ENCODE data around the gene DAZL. TPM values are rescaled to one million over a fixed set of nuclear protein-coding genes. Genes with fewer than 3 reads are reported as not detected.

Gene DAZL
- total RNA-seq (not detected in 2 replicates), polyA plus RNA-seq (0.04 TPM in 1 of 2 replicates, not detected in the other)

GRCh38 chr3:16604887-16605602 lies at the start of gene DAZL:
TSS of gene DAZL (minus strand) at chr3:16605423. CDS start at chr3:16605205, 218 bp downstream.
- DNase-seq (ENCODE audit: low read depth in 1 of 2, low spot score in 1 of 2) = no peak
- H3K4me3 ChIP-seq = no peak within 1 kb of the TSS
- H3K36me3 ChIP-seq = no peaks in the 10 kb centered on the region
- H3K27me3 ChIP-seq = no peaks in the 10 kb centered on the region
- H3K27ac ChIP-seq = no peak within 1 kb of the TSS
- TF ChIP-seq CTCF (IDR thresholded peaks at IDR 0.05; ENCODE audit: low read depth, low read length) = no peak
- H3K9me3 ChIP-seq (ENCODE audit: low read depth) = no peaks in the 10 kb centered on the region
- no peaks in the 10 kb centered on the region for H3K4me1 ChIP-seq (ENCODE audit: low read depth)

- Histone ChIP-seq H3K27ac (no peak overlapping the region), H3K27me3 (no peaks in the 10 kb centered on the region), H3K9me3 (ENCODE audit: low read depth) (no peaks in the 10 kb centered on the region), H3K36me3 (no peaks in the 10 kb centered on the region), H3K4me1 (ENCODE audit: low read depth) (peaks cover 11% of the 10 kb centered on the region), H3K4me3 (no peak overlapping the region)
- DNase-seq (ENCODE audit: low read depth in 1 of 2, low spot score in 1 of 2) = no peak
- TF ChIP-seq CTCF (IDR thresholded peaks at IDR 0.05; ENCODE audit: low read depth, low read length) = no peak
Observed at GRCh38 chr3:16654976-16655375, 49.8 kb upstream of the DAZL start.

- Histone ChIP-seq H3K4me1 (ENCODE audit: low read depth) (peaks cover 11% of the 10 kb centered on the region), H3K36me3 (no peaks in the 10 kb centered on the region), H3K4me3 (no peak overlapping the region), H3K27me3 (no peaks in the 10 kb centered on the region), H3K9me3 (ENCODE audit: low read depth) (no peaks in the 10 kb centered on the region), H3K27ac (no peak overlapping the region)
- TF ChIP-seq CTCF (IDR thresholded peaks at IDR 0.05; ENCODE audit: low read depth, low read length) = no peak
- DNase-seq (ENCODE audit: low read depth in 1 of 2, low spot score in 1 of 2) = no peak
Observed at GRCh38 chr3:16653712-16654111, 48.5 kb upstream of the DAZL start.

- TF ChIP-seq CTCF (IDR thresholded peaks at IDR 0.05; ENCODE audit: low read depth, low read length) = no peak
- Histone ChIP-seq H3K4me3 (no peak overlapping the region), H3K4me1 (ENCODE audit: low read depth) (no peaks in the 10 kb centered on the region)
Observed at GRCh38 chr3:16647668-16648067, 42.4 kb upstream of the DAZL start.

GRCh38 chr3:16639806-16640205 lies 34.6 kb upstream of the DAZL start:
- no peak for DNase-seq (ENCODE audit: low read depth in 1 of 2, low spot score in 1 of 2)
- Histone ChIP-seq H3K27ac (no peak overlapping the region), H3K4me1 (ENCODE audit: low read depth) (no peaks in the 10 kb centered on the region), H3K4me3 (no peak overlapping the region), H3K27me3 (no peaks in the 10 kb centered on the region), H3K36me3 (no peaks in the 10 kb centered on the region), H3K9me3 (ENCODE audit: low read depth) (no peaks in the 10 kb centered on the region)
- no peak for TF ChIP-seq CTCF (IDR thresholded peaks at IDR 0.05; ENCODE audit: low read depth, low read length)

More at GRCh38 chr3:16647668-16648067, 42.4 kb upstream of the DAZL start:
- Histone ChIP-seq H3K36me3 (no peaks in the 10 kb centered on the region), H3K27me3 (no peaks in the 10 kb centered on the region), H3K9me3 (ENCODE audit: low read depth) (no peaks in the 10 kb centered on the region), H3K27ac (no peak overlapping the region)
- DNase-seq (ENCODE audit: low read depth in 1 of 2, low spot score in 1 of 2) = no peak

All from cardiac muscle cell (in vitro differentiated cells and primary cell).